Tibial nerve (tissue), 4 donors: ENCODE data around the gene FBF1. TPM values are rescaled to one million over a fixed set of nuclear protein-coding genes. Genes with fewer than 3 reads are reported as not detected.

Source experiments
- DNase-seq, 2 donors: peaks; one replicate each; pipeline ENCODE4 v3.0.0-alpha.2; 2019; ENCODE audit warnings: low spot score in 2 of 2
- H3K27ac ChIP-seq, 4 donors: fragments of 200-600 bp; sonication (generic) in 3 of 4; one replicate each; pipeline ENCODE4 v1.5.1; 2017 to 2019; ENCODE audit warnings: mild to moderate bottlenecking in 1 of 4
- H3K27me3 ChIP-seq, 2 donors: fragments of 200-600 bp; sonication (generic) in 1 of 2; one replicate each; pipeline versions ENCODE4 v1.5.1 to v1.6.0; 2017 to 2019
- H3K36me3 ChIP-seq, 3 donors: fragments of 200-600 bp; sonication (generic); one replicate each; pipeline ENCODE4 v1.5.1; 2018 to 2019
- H3K4me1 ChIP-seq, 4 donors: fragments of 200-600 bp; sonication (generic) in 3 of 4; one replicate each; pipeline ENCODE4 v1.5.1; 2017 to 2019
- H3K4me3 ChIP-seq, 4 donors: fragments of 200-600 bp; sonication (generic) in 3 of 4; one replicate each; pipeline ENCODE4 v1.5.1; 2017 to 2019; ENCODE audit warnings: mild to moderate bottlenecking in 1 of 4, moderate library complexity in 1 of 4
- H3K9me3 ChIP-seq, 4 donors: fragments of 200-600 bp; sonication (generic) in 3 of 4; one replicate each; pipeline ENCODE4 v1.5.1; 2017 to 2019
- EP300 ChIP-seq, 2 donors: sonication (generic); formaldehyde crosslinking; IDR thresholded peaks; one replicate each; pipeline ENCODE4 v1.6.1; 2017; ENCODE audit warnings: antibody characterized with exemption in 2 of 2, mild to moderate bottlenecking in 1 of 2
- POLR2A ChIP-seq, 2 donors: fragments of 450-650 bp; IDR thresholded peaks; one replicate each; pipeline ENCODE4 v1.6.1; 2017; ENCODE audit warnings: antibody characterized with exemption in 2 of 2, mild to moderate bottlenecking in 2 of 2, moderate library complexity in 2 of 2
- WGBS, 2 donors: methylation state at CpG; one replicate each; pipeline ENCODE4 v1.1.5; 2018; 5-methylcytosine and 5-hydroxymethylcytosine counted together
- total RNA-seq, 4 donors: library from RNA; depleted of rRNA; stranded (reverse); fragments of >200 nt; gene quantifications; one replicate each; pipeline ENCODE4 v1.1.0, GENCODE V29; 2016
- TF ChIP-seq, protein P1 (sequence below), 5 experiments: fragments of 200-600 bp in 3 of 5; fragments of 450-650 bp in 2 of 5; sonication (generic) in 3 of 5; IDR thresholded peaks; one replicate each; pipeline ENCODE4 v1.5.1; 2016 to 2019; ENCODE audit warnings: antibody characterized with exemption in 5 of 5, mild to moderate bottlenecking in 3 of 5, moderate library complexity in 2 of 5

Gene FBF1
- total RNA-seq, 4 donors from 2014 or later, result 19.9 to 32.4 (median 25.7) TPM

DNA sequence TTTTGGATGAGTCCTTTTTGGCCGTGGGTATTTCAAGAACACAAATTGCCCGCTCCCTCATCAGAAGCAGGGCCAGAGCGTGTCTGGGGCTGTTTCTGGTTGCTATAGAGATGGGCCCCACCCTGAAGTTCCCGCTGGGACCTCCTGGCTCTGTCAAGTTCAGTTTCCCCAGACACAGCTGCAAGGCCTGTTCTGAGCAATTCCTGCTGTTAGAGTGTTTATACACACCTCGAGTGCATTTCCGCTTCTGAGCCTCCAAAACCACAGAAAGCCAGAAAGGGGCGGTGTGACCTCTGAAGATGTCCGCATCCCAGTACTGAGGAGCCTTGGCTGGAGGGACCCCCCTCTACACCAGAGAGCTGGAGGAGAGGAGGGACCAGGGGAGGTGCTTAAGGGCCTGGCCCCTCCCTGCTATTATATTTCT lies 76.4 kb downstream of the FBF1 start:
- TF ChIP-seq, protein P1, sequence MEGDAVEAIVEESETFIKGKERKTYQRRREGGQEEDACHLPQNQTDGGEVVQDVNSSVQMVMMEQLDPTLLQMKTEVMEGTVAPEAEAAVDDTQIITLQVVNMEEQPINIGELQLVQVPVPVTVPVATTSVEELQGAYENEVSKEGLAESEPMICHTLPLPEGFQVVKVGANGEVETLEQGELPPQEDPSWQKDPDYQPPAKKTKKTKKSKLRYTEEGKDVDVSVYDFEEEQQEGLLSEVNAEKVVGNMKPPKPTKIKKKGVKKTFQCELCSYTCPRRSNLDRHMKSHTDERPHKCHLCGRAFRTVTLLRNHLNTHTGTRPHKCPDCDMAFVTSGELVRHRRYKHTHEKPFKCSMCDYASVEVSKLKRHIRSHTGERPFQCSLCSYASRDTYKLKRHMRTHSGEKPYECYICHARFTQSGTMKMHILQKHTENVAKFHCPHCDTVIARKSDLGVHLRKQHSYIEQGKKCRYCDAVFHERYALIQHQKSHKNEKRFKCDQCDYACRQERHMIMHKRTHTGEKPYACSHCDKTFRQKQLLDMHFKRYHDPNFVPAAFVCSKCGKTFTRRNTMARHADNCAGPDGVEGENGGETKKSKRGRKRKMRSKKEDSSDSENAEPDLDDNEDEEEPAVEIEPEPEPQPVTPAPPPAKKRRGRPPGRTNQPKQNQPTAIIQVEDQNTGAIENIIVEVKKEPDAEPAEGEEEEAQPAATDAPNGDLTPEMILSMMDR (IDR thresholded peaks at IDR 0.05), result no peak
- TF ChIP-seq EP300 (IDR thresholded peaks at IDR 0.05) (no peak), POLR2A (IDR thresholded peaks at IDR 0.05) (no peak)
- WGBS, 2 donors, result 45 to 47% methylated on average over 7 to 8 of the region's 8 CpGs
- H3K27ac ChIP-seq, result peak overlapping the region; percentile 51 to 88 (median 72)
- no peak overlapping the region for H3K4me3 ChIP-seq
- H3K4me1 ChIP-seq, result peaks cover 0 to 34% (median 22%) of the 10 kb centered on the region in 4 donors
- DNase-seq, result peak; percentile 56 to 61
- H3K9me3 ChIP-seq, result no peaks in the 10 kb centered on the region
- no peaks in the 10 kb centered on the region for H3K36me3 ChIP-seq
- no peaks in the 10 kb centered on the region for H3K27me3 ChIP-seq

DNA sequence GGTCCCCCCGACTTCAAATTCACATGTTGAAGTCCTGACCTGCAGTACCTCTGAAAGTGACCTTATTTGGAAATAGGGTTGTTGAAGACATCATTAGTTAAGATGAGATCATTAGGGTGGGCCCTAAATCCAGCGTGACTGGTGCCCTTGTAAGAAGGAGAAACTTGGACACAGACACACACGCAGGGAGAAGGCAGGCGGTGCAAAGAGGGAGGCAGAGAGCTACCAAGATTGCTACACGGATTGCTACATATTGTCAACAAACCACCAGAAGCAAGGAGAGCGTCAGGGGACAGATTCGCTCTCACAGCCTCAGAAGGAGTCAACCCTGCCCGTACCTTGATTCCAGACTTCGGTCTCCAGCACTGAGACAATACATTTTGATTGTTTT lies 78.9 kb downstream of the FBF1 start:
- no peak overlapping the region for H3K4me3 ChIP-seq
- TF ChIP-seq POLR2A (IDR thresholded peaks at IDR 0.05) (no peak), EP300 (IDR thresholded peaks at IDR 0.05) (peak in 1 of 2 donors; percentile 24)
- WGBS, 2 donors, result 76 to 80% methylated on average over 9 of the region's 9 CpGs
- H3K4me1 ChIP-seq, result peaks cover 0 to 23% (median 9%) of the 10 kb centered on the region in 4 donors
- H3K27me3 ChIP-seq, result no peaks in the 10 kb centered on the region
- no peak overlapping the region for H3K27ac ChIP-seq
- H3K9me3 ChIP-seq, result no peaks in the 10 kb centered on the region
- no peaks in the 10 kb centered on the region for H3K36me3 ChIP-seq
- DNase-seq, result peak in 1 of 2 donors; percentile 41

Other genes starting within 250 kb of the FBF1 start
- gene ITGB4, start 219.6 kb downstream of the FBF1 start, total RNA-seq, result 100 to 1,000 TPM; 211 to 335 (median 233) TPM
- 10 to 100 TPM; 54.5 to 57.5 (median 55.6) TPM for gene GALK1, start 175.8 kb downstream of the FBF1 start, total RNA-seq
- 10 to 100 TPM; 30.2 to 53.4 (median 36.2) TPM for gene UNK, start 156.2 kb downstream of the FBF1 start, total RNA-seq
- gene UNC13D, start 96.6 kb downstream of the FBF1 start, total RNA-seq, result 10 to 100 TPM; 10.5 to 53.1 (median 22.6) TPM
- gene WBP2, start 85.7 kb downstream of the FBF1 start, total RNA-seq, result 10 to 100 TPM; 63.5 to 79.7 (median 71.0) TPM
- gene TRIM47, start 62.5 kb downstream of the FBF1 start, total RNA-seq, result 10 to 100 TPM; 47.4 to 79.0 (median 57.0) TPM
- gene TRIM65, start 44.1 kb downstream of the FBF1 start, total RNA-seq, result 10 to 100 TPM; 40.2 to 68.1 (median 41.5) TPM
- gene MRPL38, start 36.2 kb downstream of the FBF1 start, total RNA-seq, result 100 to 1,000 TPM in 1 of 4 donors, 10 to 100 TPM in 3; 56.8 to 118 (median 76.2) TPM
- 10 to 100 TPM; 33.7 to 44.4 (median 39.1) TPM for gene ACOX1, start 38.1 kb upstream of the FBF1 start, total RNA-seq
- gene TEN1, start 38.2 kb upstream of the FBF1 start, total RNA-seq, result 10 to 100 TPM in 2 of 4 donors, 1 to 10 TPM in 2; 8.6 to 22.2 (median 11.5) TPM
- gene CDK3, start 59.8 kb upstream of the FBF1 start, total RNA-seq, result 10 to 100 TPM in 1 of 4 donors, 1 to 10 TPM in 3; 3.8 to 12.3 (median 5.9) TPM
- gene EVPL, start 86.3 kb upstream of the FBF1 start, total RNA-seq, result 1 to 10 TPM in 2 of 4 donors, under 1 TPM in 1, not detected in 1; 0.98 to 3.0 (median 2.1) TPM
- gene SRP68, start 131.5 kb upstream of the FBF1 start, total RNA-seq, result 10 to 100 TPM; 51.5 to 58.6 (median 53.5) TPM
- gene GALR2, start 133.7 kb upstream of the FBF1 start, total RNA-seq, result not detected
- not detected for gene ZACN, start 138.1 kb upstream of the FBF1 start, total RNA-seq
- gene EXOC7, start 162.7 kb upstream of the FBF1 start, total RNA-seq, result 10 to 100 TPM; 51.7 to 87.3 (median 75.1) TPM
- gene FOXJ1, start 200.2 kb upstream of the FBF1 start, total RNA-seq, result not detected